CD4-positive, alpha-beta T cell treated with Interleukin-4 for 1 hour (primary cell): ENCODE measurements around the gene SNX14.
"Not testable (repeated sequence)": the region's sequence is repeated elsewhere in the genome, so short reads cannot be mapped to it uniquely, and the experiment has no call there.

Source experiments
- DNase-seq, 2 donors: peaks; one replicate each; pipeline ENCODE4 v3.0.0-alpha.2; 2020 to 2022

SNX14 gene

DNA sequence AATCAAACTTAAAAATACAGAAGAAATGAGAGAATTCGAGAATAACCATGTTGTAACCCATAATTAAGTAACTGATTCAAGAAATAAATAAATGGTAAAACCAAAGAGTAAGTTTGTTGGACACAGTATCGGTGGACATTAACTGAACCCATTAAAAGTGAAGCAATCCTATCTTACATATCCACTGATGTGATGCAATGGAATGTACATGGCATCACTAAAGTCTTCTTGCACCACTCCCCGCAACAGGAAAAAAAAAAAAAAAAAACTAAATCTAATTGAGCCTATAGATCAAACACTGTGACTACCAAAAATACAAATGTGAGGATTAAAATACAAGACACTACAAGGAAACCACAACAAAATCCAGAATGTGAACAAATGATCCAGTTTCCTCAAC is 7.9 kb downstream of the SNX14 start:
- no peak for DNase-seq

GRCh38 chr6:85582832-85583231 is 10.8 kb downstream of the SNX14 start:
- DNase-seq, result not testable (repeated sequence)

GRCh38 chr6:85581572-85581971 is 12.1 kb downstream of the SNX14 start:
- no peak for DNase-seq

- no peak for DNase-seq
Measured at GRCh38 chr6:85580878-85581267, 12.8 kb downstream of the SNX14 start.

DNA sequence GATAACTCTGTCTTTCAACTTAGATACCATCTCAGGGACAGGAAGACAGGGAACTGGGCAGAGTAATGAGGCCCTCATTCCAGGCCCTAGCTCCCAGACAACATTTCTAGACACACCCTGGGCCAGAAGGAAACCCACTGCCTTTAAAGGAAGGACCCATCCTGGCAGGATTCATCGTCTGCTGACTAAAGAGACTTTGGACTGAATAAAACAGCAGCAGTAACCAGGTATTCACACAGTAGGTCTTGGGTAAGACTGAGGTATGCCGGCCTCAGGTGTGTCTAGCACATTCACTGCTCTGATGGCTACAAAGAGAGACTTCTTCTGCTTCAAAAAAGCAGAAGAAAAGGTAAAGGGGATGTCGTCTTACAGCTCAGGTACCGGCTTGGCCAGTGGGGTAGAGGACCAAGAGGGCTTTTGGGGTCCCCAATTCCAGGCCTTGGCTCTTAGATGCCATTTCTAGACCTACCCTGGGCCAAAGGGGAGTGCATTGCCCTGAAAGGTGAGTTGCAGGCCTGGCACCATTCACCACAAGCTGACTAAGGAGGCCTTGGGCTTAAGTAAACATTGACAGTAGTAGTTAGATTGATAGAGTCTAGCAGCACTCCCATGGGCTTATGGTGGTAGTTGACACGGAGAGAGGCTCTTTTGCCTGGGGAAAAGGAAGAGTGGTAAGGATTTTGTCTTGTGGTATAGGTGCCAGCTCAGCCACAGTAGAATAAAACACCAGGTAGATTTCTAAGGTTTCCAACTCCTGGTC is 13.4 kb downstream of the SNX14 start:
- no peak for DNase-seq

- no peak for DNase-seq
Measured at GRCh38 chr6:85579581-85579980, 14.1 kb downstream of the SNX14 start.

DNA sequence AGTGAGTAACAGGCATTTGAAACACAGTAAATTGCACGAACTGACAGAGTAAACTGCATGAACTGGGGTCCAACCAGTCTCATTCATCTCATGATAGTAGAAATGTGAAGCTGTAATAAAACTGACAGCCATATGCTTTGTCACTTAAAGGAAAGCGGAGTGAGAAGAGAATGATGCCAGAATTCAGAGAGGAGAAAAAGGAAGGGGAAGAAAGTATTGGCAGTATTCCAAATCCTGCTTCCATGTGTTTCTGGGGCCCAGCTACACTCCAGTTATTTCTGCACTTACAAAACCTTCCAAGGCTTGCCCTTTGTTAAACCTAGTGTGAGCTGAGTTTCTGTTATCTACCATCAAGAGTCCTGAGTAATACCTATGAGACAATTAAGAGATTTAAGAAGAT is 17.2 kb downstream of the SNX14 start:
- DNase-seq, result no peak

- no peak for DNase-seq
Measured at GRCh38 chr6:85574932-85575598, 18.6 kb downstream of the SNX14 start.

GRCh38 chr6:85569323-85569722 is 24.3 kb downstream of the SNX14 start:
- no peak for DNase-seq

DNA sequence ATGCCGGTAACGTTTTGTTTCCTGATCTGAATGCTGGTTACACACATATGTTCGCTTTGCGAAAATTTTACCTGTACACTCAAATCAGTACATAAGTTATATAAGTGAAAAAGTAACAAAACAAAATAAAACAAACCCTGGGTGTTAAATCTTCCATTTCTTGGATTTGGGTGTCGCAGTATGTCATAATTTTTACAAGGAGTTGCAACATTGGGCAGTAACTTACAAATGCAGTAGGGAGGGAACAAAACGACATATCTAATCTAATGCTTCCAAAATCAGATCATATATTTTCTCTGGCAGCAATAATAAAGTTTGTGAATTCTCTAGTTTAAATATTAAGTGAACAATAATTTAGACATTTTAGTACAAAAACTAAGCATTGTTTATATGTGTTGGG is 25.2 kb downstream of the SNX14 start:
- no peak for DNase-seq

DNA sequence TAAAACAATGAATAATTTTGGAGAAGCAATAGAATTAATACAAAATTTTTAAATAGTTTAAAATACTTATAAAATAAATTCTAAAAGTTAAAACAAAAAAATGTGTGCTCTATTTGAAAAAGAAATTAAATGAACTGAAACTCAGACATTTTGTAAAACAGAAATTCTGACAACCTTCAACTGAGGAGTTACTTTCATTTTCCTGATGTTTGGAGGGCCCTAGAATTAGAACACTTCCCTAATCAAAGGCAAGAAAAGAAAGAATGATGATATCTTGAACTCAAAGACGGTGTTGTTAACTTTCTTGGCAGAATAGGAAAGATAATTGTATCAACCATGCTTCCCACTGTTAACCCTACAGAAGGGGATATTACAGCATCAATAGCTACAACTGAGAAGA is 27.9 kb downstream of the SNX14 start:
- no peak for DNase-seq

- not testable (repeated sequence) for DNase-seq
Measured at GRCh38 chr6:85564223-85564622, 29.4 kb downstream of the SNX14 start.

GRCh38 chr6:85561750-85562357 is 31.8 kb downstream of the SNX14 start:
- no peak for DNase-seq

GRCh38 chr6:85556992-85557668 is 36.5 kb downstream of the SNX14 start:
- DNase-seq, result no peak

DNA sequence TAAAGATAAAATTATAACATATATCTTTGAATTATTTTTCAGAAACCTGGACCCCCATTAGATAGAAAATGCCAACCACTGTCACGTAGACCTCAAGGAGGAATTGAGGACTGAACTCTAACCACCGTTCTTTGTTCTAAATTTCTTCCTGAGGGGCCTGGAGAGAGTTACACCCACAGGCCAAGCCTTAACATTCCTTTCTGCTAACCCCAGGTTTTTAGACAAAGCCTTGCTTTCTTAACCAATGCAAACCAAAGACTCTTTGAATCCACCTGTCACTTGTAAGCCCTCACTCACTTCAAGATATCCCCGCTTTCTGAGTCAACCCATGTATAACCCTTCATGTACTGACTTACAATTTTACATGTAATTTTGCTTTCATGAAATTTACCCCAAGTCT is 41.0 kb downstream of the SNX14 start:
- DNase-seq, result no peak

- DNase-seq, result no peak
Measured at GRCh38 chr6:85551264-85551663, 42.4 kb downstream of the SNX14 start.

- no peak for DNase-seq
Measured at GRCh38 chr6:85547719-85548118, 45.9 kb downstream of the SNX14 start.

- DNase-seq, result no peak
Measured at GRCh38 chr6:85544776-85545175, 48.9 kb downstream of the SNX14 start.

DNA sequence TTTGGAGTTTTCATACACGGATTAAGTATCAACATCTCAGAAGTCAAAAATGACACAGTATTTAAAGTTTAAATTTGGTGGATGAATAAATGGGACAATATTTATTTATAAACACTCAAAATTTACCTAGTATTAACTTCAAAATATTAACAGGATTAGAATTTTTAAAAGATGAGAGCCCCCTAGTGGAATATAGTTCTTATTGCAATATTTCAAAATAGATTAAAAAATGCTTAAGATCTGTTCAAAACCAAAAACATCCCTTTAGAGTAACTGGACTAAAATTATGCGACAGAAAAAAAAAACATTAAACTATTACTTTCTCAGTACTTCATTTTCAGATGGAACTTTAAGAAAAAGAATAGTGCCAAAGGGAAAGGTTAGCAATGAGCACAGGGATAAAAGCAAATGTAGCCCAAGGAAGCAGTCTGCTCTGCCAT is 56.6 kb downstream of the SNX14 start:
- peak in 1 of 2 donors; percentile 26 for DNase-seq

- not testable (repeated sequence) for DNase-seq
Measured at GRCh38 chr6:85524281-85524680, 69.4 kb downstream of the SNX14 start.

DNA sequence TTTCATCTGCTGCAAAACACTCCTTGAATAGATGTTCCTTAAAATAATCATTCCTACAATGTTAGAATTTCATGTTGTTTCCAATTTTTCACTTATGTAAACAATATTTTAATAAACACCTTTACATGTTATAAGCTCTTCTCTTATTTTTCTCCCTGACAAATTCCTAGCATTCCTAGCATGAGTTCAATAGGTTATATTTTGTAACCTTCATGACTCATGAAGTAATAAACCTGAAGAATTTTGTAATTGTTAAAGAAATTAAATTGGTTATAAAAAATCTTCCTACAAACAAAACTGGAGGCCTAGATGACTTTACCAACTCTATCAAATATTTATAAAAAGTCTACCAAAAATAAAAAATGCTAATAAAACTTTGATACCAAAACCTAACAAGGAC is 77.5 kb downstream of the SNX14 start:
- no peak for DNase-seq

DNA sequence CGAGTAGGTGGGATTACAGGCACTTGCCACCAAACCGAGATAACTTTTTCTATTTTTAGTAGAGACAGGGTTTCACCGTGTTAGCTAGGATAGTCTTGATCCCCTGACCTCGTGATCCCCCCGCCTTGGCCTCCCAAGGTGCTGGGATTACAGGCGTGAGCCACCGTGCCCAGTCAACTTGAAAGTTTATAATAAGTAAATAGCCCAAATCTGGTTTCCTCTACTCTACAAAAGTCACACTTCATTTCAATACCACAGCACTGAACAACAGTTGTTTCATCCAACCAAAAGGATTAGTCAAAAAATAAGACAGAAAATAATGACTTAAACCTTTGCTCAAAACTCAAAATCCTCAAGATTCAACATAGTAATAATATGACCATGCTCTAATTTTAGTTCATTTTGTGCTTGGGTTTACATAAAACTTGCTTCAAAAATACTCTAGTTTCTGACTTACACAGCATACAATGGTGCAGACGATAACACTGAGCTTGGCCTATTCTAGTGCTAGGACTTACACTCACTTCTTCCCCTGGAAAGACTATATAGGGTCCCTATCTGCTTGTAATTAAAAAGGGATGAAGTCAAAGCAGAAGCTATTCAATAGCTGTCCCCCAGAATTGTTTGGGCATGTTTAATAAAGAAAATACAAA is 87.1 kb downstream of the SNX14 start:
- no peak for DNase-seq
